ENCODE data around the gene FAM3B.

DNA sequence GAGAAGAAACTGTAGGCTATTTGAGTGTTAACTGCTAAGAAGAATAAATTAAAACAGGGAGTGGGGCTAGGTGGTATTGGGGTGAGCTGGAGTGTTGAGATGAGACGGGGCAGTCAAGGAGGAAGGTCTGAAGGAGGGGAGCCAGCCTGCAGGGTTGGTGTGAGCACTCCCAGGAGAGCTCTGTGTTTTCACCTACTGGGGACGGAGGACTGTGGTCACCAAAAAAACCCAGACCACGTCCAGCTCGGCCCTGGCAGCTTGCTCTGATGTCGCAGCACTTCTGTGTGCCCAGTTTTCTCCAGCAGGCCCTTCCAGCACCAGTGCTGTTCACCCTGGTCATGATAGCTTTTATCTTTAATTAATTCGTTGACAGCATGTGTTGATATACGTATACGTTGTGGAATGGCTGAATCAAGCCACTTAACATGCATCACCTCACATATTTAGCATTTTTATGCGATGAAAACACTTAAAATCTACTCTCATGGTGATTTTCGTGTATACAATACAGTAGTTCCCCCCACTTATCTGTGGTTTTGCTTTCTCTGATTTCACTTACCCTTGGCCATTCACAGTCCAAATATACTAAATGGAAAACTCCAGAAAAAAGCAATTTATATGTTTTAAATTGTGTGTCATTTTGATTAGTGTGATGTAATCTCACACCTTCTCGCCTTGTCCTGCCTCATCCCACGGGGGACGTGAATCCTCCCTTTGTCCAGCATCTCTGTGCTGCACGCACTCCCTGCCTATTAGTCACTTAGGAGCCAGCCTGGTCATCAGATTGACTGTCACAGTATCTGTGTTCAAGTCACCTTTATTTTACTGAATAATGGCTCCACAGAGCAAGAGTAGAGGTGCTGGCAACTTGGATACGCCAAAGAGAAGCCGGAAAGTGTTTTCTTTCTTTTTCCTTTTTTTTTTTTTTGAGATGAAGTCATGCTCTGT, 12.3 kb downstream of the FAM3B start:
- TF ChIP-seq, protein P1, sequence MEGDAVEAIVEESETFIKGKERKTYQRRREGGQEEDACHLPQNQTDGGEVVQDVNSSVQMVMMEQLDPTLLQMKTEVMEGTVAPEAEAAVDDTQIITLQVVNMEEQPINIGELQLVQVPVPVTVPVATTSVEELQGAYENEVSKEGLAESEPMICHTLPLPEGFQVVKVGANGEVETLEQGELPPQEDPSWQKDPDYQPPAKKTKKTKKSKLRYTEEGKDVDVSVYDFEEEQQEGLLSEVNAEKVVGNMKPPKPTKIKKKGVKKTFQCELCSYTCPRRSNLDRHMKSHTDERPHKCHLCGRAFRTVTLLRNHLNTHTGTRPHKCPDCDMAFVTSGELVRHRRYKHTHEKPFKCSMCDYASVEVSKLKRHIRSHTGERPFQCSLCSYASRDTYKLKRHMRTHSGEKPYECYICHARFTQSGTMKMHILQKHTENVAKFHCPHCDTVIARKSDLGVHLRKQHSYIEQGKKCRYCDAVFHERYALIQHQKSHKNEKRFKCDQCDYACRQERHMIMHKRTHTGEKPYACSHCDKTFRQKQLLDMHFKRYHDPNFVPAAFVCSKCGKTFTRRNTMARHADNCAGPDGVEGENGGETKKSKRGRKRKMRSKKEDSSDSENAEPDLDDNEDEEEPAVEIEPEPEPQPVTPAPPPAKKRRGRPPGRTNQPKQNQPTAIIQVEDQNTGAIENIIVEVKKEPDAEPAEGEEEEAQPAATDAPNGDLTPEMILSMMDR (IDR thresholded peaks at IDR 0.05; ENCODE audit: insufficient read depth, low read length) = no peak
- TF ChIP-seq REST (IDR thresholded peaks at IDR 0.05; ENCODE audit: insufficient replicate concordance, low read depth) (no peak), POLR2AphosphoS5 (IDR thresholded peaks at IDR 0.05; ENCODE audit: low read depth) (no peak)
